Naive B cell (primary cell): Measurements from ENCODE around the gene SPINT1. TPM values are rescaled to one million over a fixed set of nuclear protein-coding genes. Genes with fewer than 3 reads are reported as not detected.

ENCODE experiments used
- ATAC-seq, 2 donors: fragments of 150-1000 bp; cut with Tn5 transposase; 2 replicates each; pipeline ENCODE4 v1.10.0; 2021; ENCODE audit warnings: low read depth in 2 of 2, mild to moderate bottlenecking in 2 of 2, moderate library complexity in 2 of 2
- DNase-seq: peaks from one replicate; pipeline ENCODE4 v3.0.0; 2022
- H3K27ac Mint-ChIP-seq, 6 donors: one replicate each; pipeline ENCODE4 v1.8.0; 2020 to 2022; ENCODE audit warnings: mild to moderate bottlenecking in 6 of 6, mixed read lengths in 6 of 6, moderate library complexity in 5 of 6, inconsistent platforms in 2 of 6
- H3K27me3 Mint-ChIP-seq, 3 donors: one replicate each; pipeline ENCODE4 v1.8.0; 2021 to 2022; ENCODE audit warnings: mixed read lengths in 3 of 3, mild to moderate bottlenecking in 1 of 3
- H3K36me3 Mint-ChIP-seq, 2 donors: one replicate each; pipeline ENCODE4 v1.8.0; 2020 to 2022; ENCODE audit warnings: mixed read lengths in 2 of 2, inconsistent platforms in 1 of 2, mild to moderate bottlenecking in 1 of 2
- H3K4me1 Mint-ChIP-seq, 3 donors: one replicate each; pipeline ENCODE4 v1.8.0; 2020 to 2022; ENCODE audit warnings: mixed read lengths in 3 of 3, inconsistent platforms in 1 of 3, mild to moderate bottlenecking in 1 of 3, moderate library complexity in 1 of 3
- H3K4me3 Mint-ChIP-seq, 8 donors: one replicate each; pipeline ENCODE4 v1.8.0; 2020 to 2022; ENCODE audit warnings: mild to moderate bottlenecking in 8 of 8, mixed read lengths in 8 of 8, moderate library complexity in 8 of 8, inconsistent platforms in 2 of 8
- H3K9me3 Mint-ChIP-seq, 7 donors: one replicate each; pipeline ENCODE4 v1.8.0; 2020 to 2022; ENCODE audit warnings: mixed read lengths in 7 of 7, mild to moderate bottlenecking in 5 of 7, inconsistent platforms in 2 of 7, moderate library complexity in 1 of 7
- polyA plus RNA-seq, 6 donors: library from polyadenylated mRNA; unstranded; fragments of 300-500 nt; fragmentation: Illumina TruSeq; gene quantifications; one replicate each; pipeline ENCODE4 v1.2.3, GENCODE V29; 2021; ENCODE audit warnings: low read depth in 6 of 6

Gene SPINT1
- polyA plus RNA-seq, 6 donors from 2014 or later = 3.8 to 7.0 (median 5.4) TPM

DNA sequence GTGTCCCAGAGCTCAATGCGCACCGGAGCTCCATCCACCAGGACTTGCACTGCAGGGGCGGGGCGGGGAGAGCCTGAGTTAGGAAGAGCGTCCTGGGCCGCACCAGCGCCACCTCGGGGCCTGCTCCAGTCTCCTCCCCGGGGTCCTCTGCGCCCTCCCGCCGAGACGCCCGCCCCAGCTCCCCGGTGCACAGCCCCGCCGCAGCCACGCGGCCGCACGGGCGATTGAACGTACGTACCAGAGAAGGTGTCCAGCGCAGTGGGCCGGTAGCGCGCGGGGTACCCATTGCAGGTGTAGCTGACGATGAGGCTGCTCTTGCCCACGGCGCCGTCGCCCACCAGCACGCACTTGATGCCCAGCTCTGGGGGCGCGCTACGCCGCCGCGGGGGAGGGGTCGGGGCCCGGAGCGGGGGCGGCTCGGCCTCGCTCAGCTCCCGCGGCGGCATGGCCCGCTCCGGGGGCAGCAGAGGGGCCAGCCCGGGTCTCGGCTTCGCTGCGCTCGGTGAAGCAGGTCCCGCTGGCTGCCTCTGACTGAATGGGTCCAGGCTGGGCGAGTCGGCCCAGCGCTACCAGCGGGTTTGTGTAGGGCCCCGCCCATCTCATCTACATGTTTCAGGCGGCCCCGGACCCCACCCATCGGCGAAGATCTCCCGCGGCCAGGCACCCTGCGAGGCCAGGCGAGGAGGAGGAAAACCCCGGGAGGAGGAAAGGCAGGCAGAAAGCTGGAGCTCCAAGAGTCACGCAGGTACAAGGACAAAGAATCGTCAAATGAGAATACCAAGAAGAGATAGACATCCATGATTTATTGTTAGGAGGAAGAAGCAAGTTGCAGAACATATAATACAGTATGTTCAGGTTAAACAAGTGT, 30.1 kb downstream of the SPINT1 start, which contains the start of gene RHOV:
Gene RHOV, minus strand, starts transcription at position 541 of the 868 bp plus-strand sequence. Its CDS starts 95 bp downstream, at position 446.
- H3K4me3 Mint-ChIP-seq = peak within 1 kb of the TSS; percentile 77 to 92 (median 86)
- H3K27me3 Mint-ChIP-seq = peaks cover 0 to 7% (median 5%) of the 10 kb centered on the region in 3 donors
- peak within 1 kb of the TSS in 1 of 6 donors; percentile 54 for H3K27ac Mint-ChIP-seq
- no peaks in the 10 kb centered on the region for H3K36me3 Mint-ChIP-seq
- peaks cover 15 to 17% (median 16%) of the 10 kb centered on the region in 3 donors for H3K4me1 Mint-ChIP-seq
- no peaks in the 10 kb centered on the region for H3K9me3 Mint-ChIP-seq
- peak; percentile 87 to 88 for ATAC-seq
- DNase-seq = peak; percentile 47

DNA sequence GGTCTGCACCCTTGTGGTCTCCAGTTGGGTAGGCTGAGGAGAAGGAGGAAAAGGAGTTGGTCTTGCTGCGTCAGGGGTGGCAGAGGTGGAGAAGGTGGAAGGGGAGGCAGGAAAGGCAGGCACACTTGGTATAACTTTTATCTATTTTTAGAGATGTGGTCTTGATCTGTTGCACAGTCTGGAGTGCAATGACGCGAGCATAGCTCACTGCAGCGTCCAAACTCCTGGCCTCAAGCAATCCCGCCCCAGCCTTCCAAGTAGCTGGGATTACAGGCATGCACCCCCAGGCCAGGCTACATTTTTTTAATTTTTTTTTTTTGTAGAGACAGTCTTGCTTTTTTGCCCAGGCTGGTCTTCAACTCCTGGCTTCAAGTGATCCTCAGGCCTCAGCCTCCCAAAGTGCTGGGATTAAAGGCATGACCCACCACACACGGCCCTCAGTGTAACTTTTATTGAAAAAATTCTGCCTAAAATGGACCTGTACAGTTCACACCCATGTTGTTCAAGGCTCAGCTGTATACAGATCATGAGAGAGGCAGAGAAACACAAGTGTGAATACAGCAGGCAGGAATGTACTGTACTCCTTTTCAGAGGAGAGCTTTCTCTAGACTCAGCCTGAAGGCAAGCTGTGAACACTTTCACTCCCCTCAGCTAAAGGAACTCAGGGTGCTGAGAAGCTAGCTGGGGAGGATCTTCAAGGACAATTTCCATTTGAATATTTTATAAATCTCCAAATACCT, 32.3 kb downstream of the SPINT1 start:
- Mint-ChIP-seq H3K27me3 (peaks cover 0 to 7% (median 5%) of the 10 kb centered on the region in 3 donors), H3K27ac (peak overlapping the region in 1 of 6 donors; percentile 51), H3K36me3 (no peaks in the 10 kb centered on the region), H3K4me1 (peaks cover 15 to 17% (median 16%) of the 10 kb centered on the region in 3 donors), H3K4me3 (peak overlapping the region in 1 of 8 donors; percentile 67), H3K9me3 (no peaks in the 10 kb centered on the region)
- ATAC-seq = no peak
- no peak for DNase-seq

- Mint-ChIP-seq H3K27me3 (peaks cover 0 to 7% (median 5%) of the 10 kb centered on the region in 3 donors), H3K4me1 (peaks cover 7 to 10% (median 8%) of the 10 kb centered on the region in 3 donors), H3K36me3 (no peaks in the 10 kb centered on the region), H3K9me3 (no peaks in the 10 kb centered on the region), H3K27ac (no peak overlapping the region), H3K4me3 (no peak overlapping the region)
- no peak for DNase-seq
- ATAC-seq = no peak
Measured at GRCh38 chr15:40877694-40878093, 33.8 kb downstream of the SPINT1 start.

- H3K27me3 Mint-ChIP-seq = peaks cover 0 to 7% (median 5%) of the 10 kb centered on the region in 3 donors
- H3K4me1 Mint-ChIP-seq = peaks cover 7 to 8% (median 7%) of the 10 kb centered on the region in 3 donors
- no peaks in the 10 kb centered on the region for H3K36me3 Mint-ChIP-seq
- DNase-seq (no peak), ATAC-seq (peak; percentile 40 to 42)
- no peaks in the 10 kb centered on the region for H3K9me3 Mint-ChIP-seq
- H3K27ac Mint-ChIP-seq = no peak overlapping the region
- peak overlapping the region in 1 of 8 donors; percentile 47 for H3K4me3 Mint-ChIP-seq
Measured at GRCh38 chr15:40878785-40879184, 34.9 kb downstream of the SPINT1 start.

- Mint-ChIP-seq H3K4me1 (peaks cover under 1 to 3% (median under 1%) of the 10 kb centered on the region in 3 donors), H3K4me3 (no peak overlapping the region)
Measured at GRCh38 chr15:40879609-40880008, 35.8 kb downstream of the SPINT1 start.

GRCh38 chr15:40881351-40881750, 37.5 kb downstream of the SPINT1 start:
- Mint-ChIP-seq H3K27me3 (peaks cover 0 to 8% (median 0%) of the 10 kb centered on the region in 3 donors), H3K9me3 (no peaks in the 10 kb centered on the region), H3K4me1 (no peaks in the 10 kb centered on the region), H3K27ac (no peak overlapping the region), H3K36me3 (no peaks in the 10 kb centered on the region), H3K4me3 (no peak overlapping the region)
- DNase-seq (no peak), ATAC-seq (no peak)

More at GRCh38 chr15:40879609-40880008, 35.8 kb downstream of the SPINT1 start:
- ATAC-seq = no peak
- peaks cover 0 to under 1% (median under 1%) of the 10 kb centered on the region in 3 donors for H3K27me3 Mint-ChIP-seq
- DNase-seq = no peak
- no peaks in the 10 kb centered on the region for H3K9me3 Mint-ChIP-seq
- no peak overlapping the region for H3K27ac Mint-ChIP-seq
- H3K36me3 Mint-ChIP-seq = no peaks in the 10 kb centered on the region

DNA sequence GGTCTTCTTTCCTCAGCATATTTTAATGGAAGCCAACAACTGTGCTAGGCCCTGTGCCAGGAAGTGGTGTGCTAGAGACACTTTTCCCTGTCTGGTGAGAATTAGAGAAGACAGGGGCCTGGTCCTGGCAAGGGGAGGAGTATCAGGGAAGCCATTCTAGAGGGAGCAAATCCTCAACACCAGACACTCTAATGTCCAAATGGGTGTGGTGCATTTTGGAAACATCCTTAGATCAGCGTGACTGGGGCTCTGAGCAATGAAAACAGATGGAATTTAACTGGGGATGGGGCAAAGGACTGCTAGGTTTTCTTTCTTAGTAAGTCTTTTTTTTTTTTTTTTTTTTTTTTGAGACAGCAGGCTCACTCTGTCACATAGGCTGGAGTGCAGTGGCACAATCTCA, 42.7 kb downstream of the SPINT1 start:
- ATAC-seq = no peak
- no peak overlapping the region for H3K4me3 Mint-ChIP-seq
- H3K27me3 Mint-ChIP-seq = peaks cover 0 to 8% (median 0%) of the 10 kb centered on the region in 3 donors
- H3K4me1 Mint-ChIP-seq = peaks cover under 1 to 5% (median 5%) of the 10 kb centered on the region in 3 donors
- H3K27ac Mint-ChIP-seq = no peak overlapping the region
- H3K9me3 Mint-ChIP-seq = no peaks in the 10 kb centered on the region
- no peak for DNase-seq
- no peaks in the 10 kb centered on the region for H3K36me3 Mint-ChIP-seq

- ATAC-seq = no peak
- H3K36me3 Mint-ChIP-seq = no peaks in the 10 kb centered on the region
- H3K4me1 Mint-ChIP-seq = peaks cover 13 to 25% (median 17%) of the 10 kb centered on the region in 3 donors
- H3K27ac Mint-ChIP-seq = peak overlapping the region in 1 of 6 donors; percentile 15
- H3K4me3 Mint-ChIP-seq = no peak overlapping the region
- no peak for DNase-seq
- H3K27me3 Mint-ChIP-seq = peaks cover 0 to 8% (median 0%) of the 10 kb centered on the region in 3 donors
- no peaks in the 10 kb centered on the region for H3K9me3 Mint-ChIP-seq
Measured at GRCh38 chr15:40889112-40889511, 45.3 kb downstream of the SPINT1 start.

- peak overlapping the region in 1 of 8 donors; percentile 71 for H3K4me3 Mint-ChIP-seq
- no peaks in the 10 kb centered on the region for H3K9me3 Mint-ChIP-seq
- peaks cover 30 to 38% (median 31%) of the 10 kb centered on the region in 3 donors for H3K4me1 Mint-ChIP-seq
- ATAC-seq (no peak), DNase-seq (no peak)
- H3K27ac Mint-ChIP-seq = peak overlapping the region in 1 of 6 donors; percentile 32
- H3K36me3 Mint-ChIP-seq = no peaks in the 10 kb centered on the region
- H3K27me3 Mint-ChIP-seq = no peaks in the 10 kb centered on the region
Measured at GRCh38 chr15:40891138-40891537, 47.3 kb downstream of the SPINT1 start.

- DNase-seq (peak; percentile 35), ATAC-seq (peak; percentile 5)
- Mint-ChIP-seq H3K4me3 (peak overlapping the region in 3 of 8 donors; percentile 34 to 45 (median 39)), H3K9me3 (no peaks in the 10 kb centered on the region), H3K36me3 (no peaks in the 10 kb centered on the region), H3K27ac (peak overlapping the region in 4 of 6 donors; percentile 11 to 95 (median 71)), H3K27me3 (no peaks in the 10 kb centered on the region), H3K4me1 (peaks cover 32 to 38% (median 32%) of the 10 kb centered on the region in 3 donors)
Measured at GRCh38 chr15:40891810-40892446, 48.1 kb downstream of the SPINT1 start.

GRCh38 chr15:40892447-40893012, 48.7 kb downstream of the SPINT1 start:
- Mint-ChIP-seq H3K4me3 (peak overlapping the region in 4 of 8 donors; percentile 6 to 64 (median 29)), H3K27me3 (no peaks in the 10 kb centered on the region), H3K4me1 (peaks cover 32 to 38% (median 32%) of the 10 kb centered on the region in 3 donors), H3K36me3 (no peaks in the 10 kb centered on the region), H3K27ac (peak overlapping the region in 3 of 6 donors; percentile 54 to 96 (median 73)), H3K9me3 (no peaks in the 10 kb centered on the region)
- ATAC-seq = no peak
- no peak for DNase-seq

GRCh38 chr15:40893019-40893670, 49.3 kb downstream of the SPINT1 start:
- Mint-ChIP-seq H3K4me1 (peaks cover 35 to 38% (median 35%) of the 10 kb centered on the region in 3 donors), H3K9me3 (no peaks in the 10 kb centered on the region), H3K4me3 (peak overlapping the region in 7 of 8 donors; percentile 34 to 99 (median 99)), H3K36me3 (no peaks in the 10 kb centered on the region), H3K27me3 (no peaks in the 10 kb centered on the region), H3K27ac (peak overlapping the region in 5 of 6 donors; percentile 54 to 100 (median 99))
- ATAC-seq = no peak
- DNase-seq = no peak
